HCT116 (cell line): Measurements from ENCODE around the gene NAV1. TPM values are rescaled to one million over a fixed set of nuclear protein-coding genes. Genes with fewer than 3 reads are reported as not detected.

Source experiments
- ATAC-seq: fragments of 200-7000 bp; cut with Tn5 transposase; 2 replicates; pipeline ENCODE4 v1.9.1; 2020; ENCODE audit warnings: mild to moderate bottlenecking, moderate library complexity
- BruUV-seq: library from RNA; stranded (reverse); fragments of 400-500 nt; replicated peaks from 2 replicates; lab custom pipeline; 2021; lab: Mats Ljungman, UMichigan
- CTCF ChIA-PET: fragments of 300-600 bp; sonication (Branson Sonifier 250); formaldehyde crosslinking; loops from one replicate; lab custom pipeline; 2021; ENCODE audit warnings: antibody characterized with exemption; lab: Charles Lee
- POLR2A ChIA-PET: fragments of 300-600, 350-600 bp; sonication (Branson Sonifier 250); formaldehyde crosslinking; loops from one replicate; lab custom pipeline; 2021; ENCODE audit warnings: antibody characterized with exemption; lab: Charles Lee
- RAD21 ChIA-PET, 2 experiments: fragments of 300-600 bp; sonication (Branson Sonifier 250); formaldehyde crosslinking; loops; one replicate each; lab custom pipeline; 2023; ENCODE audit warnings: low total read pairs in 2 of 2; ENCODE audit not compliant: uncharacterized antibody in 2 of 2, unreplicated experiment in 2 of 2, low non-redundant PET in 1 of 2; lab: Charles Lee
- DNase-seq: peaks from one replicate; pipeline ENCODE4 v3.0.0-alpha.2; 2010; ENCODE audit warnings: low read depth, low spot score
- H2AFZ ChIP-seq: fragments of 200-600 bp; shearing (Covaris generic), sonication (generic); 2 replicates; pipeline ENCODE4 v1.6.1; 2017; ENCODE audit warnings: low read depth, mixed run types, mixed read lengths, antibody characterized with exemption, low read length; ENCODE audit not compliant: poor library complexity, severe bottlenecking
- H3K27ac ChIP-seq: 2 replicates; pipeline ENCODE4 v1.5.1; 2012; ENCODE audit warnings: low read depth, low read length
- H3K27me3 ChIP-seq: fragments of 200-600 bp; sonication (generic); 2 replicates; pipeline ENCODE4 v1.6.1; 2016; ENCODE audit warnings: mixed run types, low read length, mixed read lengths; ENCODE audit not compliant: insufficient read depth
- H3K36me3 ChIP-seq, 2 experiments: fragments of 200-500 bp in 1 of 2; fragments of 200-600 bp in 1 of 2; sonication (Bioruptor generic) in 1 of 2; sonication (generic) in 1 of 2; 2 replicates each; pipeline versions ENCODE4 v1.5.1 to v1.6.1; 2014 to 2016; ENCODE audit warnings: low read length in 2 of 2, inconsistent platforms in 1 of 2, mixed read lengths in 1 of 2, mixed run types in 1 of 2; ENCODE audit not compliant: insufficient read depth in 2 of 2, control insufficient read depth in 1 of 2
- H3K4me1 ChIP-seq, 2 experiments: fragments of 200-600 bp in 1 of 2; sonication (generic) in 1 of 2; 2 replicates each; pipeline versions ENCODE4 v1.5.1 to v1.6.1; 2012 to 2017; ENCODE audit warnings: low read length in 2 of 2, inconsistent platforms in 1 of 2, mild to moderate bottlenecking in 1 of 2, mixed read lengths in 1 of 2, mixed run types in 1 of 2, moderate library complexity in 1 of 2; ENCODE audit not compliant: insufficient read depth in 2 of 2, control insufficient read depth in 1 of 2
- H3K4me2 ChIP-seq: fragments of 200-600 bp; sonication (generic); 2 replicates; pipeline ENCODE4 v1.6.1; 2017; ENCODE audit warnings: mixed run types, low read length, mixed read lengths
- H3K4me3 ChIP-seq, 2 experiments: fragments of 200-600 bp in 1 of 2; sonication (generic) in 1 of 2; replicated peaks in 1 of 2; 2 replicates each; pipeline ENCODE4 v1.5.1; 2011 to 2016; ENCODE audit warnings: low read length in 2 of 2, control low read depth in 1 of 2, low read depth in 1 of 2, mild to moderate bottlenecking in 1 of 2, mixed read lengths in 1 of 2, mixed run types in 1 of 2
- H3K79me2 ChIP-seq: fragments of 200-600 bp; sonication (generic); 2 replicates; pipeline ENCODE4 v1.6.1; 2017; ENCODE audit warnings: mild to moderate bottlenecking, mixed run types, low read length, moderate library complexity, mixed read lengths; ENCODE audit not compliant: insufficient read depth
- H3K9ac ChIP-seq: fragments of 200-600 bp; sonication (generic); 2 replicates; pipeline ENCODE4 v1.6.1; 2016; ENCODE audit warnings: low read length, mixed read lengths
- H3K9me2 ChIP-seq: fragments of 200-600 bp; sonication (generic), shearing (Covaris generic); 2 replicates; pipeline ENCODE4 v1.6.1; 2017; ENCODE audit warnings: mixed run types, mild to moderate bottlenecking, moderate library complexity; ENCODE audit not compliant: insufficient read depth
- H3K9me3 ChIP-seq, 2 experiments: fragments of 200-500 bp in 1 of 2; fragments of 200-600 bp in 1 of 2; sonication (Bioruptor generic) in 1 of 2; sonication (generic) in 1 of 2; 2 replicates each; pipeline ENCODE4 v1.6.1; 2014 to 2017; ENCODE audit warnings: low read length in 2 of 2, mixed read lengths in 2 of 2, inconsistent platforms in 1 of 2, low read depth in 1 of 2, mild to moderate bottlenecking in 1 of 2, mixed run types in 1 of 2, moderate library complexity in 1 of 2; ENCODE audit not compliant: control insufficient read depth in 1 of 2, insufficient read depth in 1 of 2
- H4K20me1 ChIP-seq: fragments of 200-600 bp; sonication (generic), shearing (Covaris generic); 2 replicates; pipeline ENCODE4 v1.6.1; 2017; ENCODE audit warnings: mixed run types, mild to moderate bottlenecking, moderate library complexity; ENCODE audit not compliant: insufficient read depth
- ELF1 ChIP-seq: IDR thresholded peaks from 2 replicates; pipeline ENCODE4 v1.6.1; 2012; ENCODE audit warnings: low read depth, borderline replicate concordance
- EZH2 ChIP-seq: fragments of 200-600 bp; sonication (generic); IDR thresholded peaks from 2 replicates; pipeline ENCODE4 v1.6.1; 2017; ENCODE audit warnings: antibody characterized with exemption, mixed run types
- POLR2A ChIP-seq: IDR thresholded peaks from 2 replicates; pipeline ENCODE4 v1.7.0; 2011; ENCODE audit warnings: borderline replicate concordance; ENCODE audit not compliant: insufficient read depth, insufficient read length; ENCODE audit errors: extremely low read depth
- SIN3A ChIP-seq: IDR thresholded peaks from 2 replicates; pipeline ENCODE4 v1.6.1; 2012; ENCODE audit warnings: low read depth
- SP1 ChIP-seq: IDR thresholded peaks from 2 replicates; pipeline ENCODE4 v1.6.1; 2012; ENCODE audit warnings: low read depth
- TCF7L2 ChIP-seq: IDR thresholded peaks from 2 replicates; pipeline ENCODE4 v1.7.0; 2011; ENCODE audit warnings: borderline replicate concordance, inconsistent platforms; ENCODE audit not compliant: insufficient read depth, insufficient read length; ENCODE audit errors: extremely low read depth
- YY1 ChIP-seq: IDR thresholded peaks from 2 replicates; pipeline ENCODE4 v1.6.1; 2011; ENCODE audit warnings: low read length, low read depth, moderate library complexity, mild to moderate bottlenecking; ENCODE audit not compliant: insufficient replicate concordance; ENCODE audit errors: extremely low read depth
- ZFX ChIP-seq: fragments of 450-650 bp; IDR thresholded peaks from 2 replicates; pipeline ENCODE4 v1.6.1; 2017
- ZNF274 ChIP-seq: fragments of 200-500 bp; sonication (Bioruptor generic); IDR thresholded peaks from 2 replicates; pipeline ENCODE4 v1.6.1; 2014; ENCODE audit warnings: mild to moderate bottlenecking, low read depth, low read length, inconsistent platforms
- intact Hi-C: fragments of 100-400 bp; cut with micrococcal nuclease; formaldehyde crosslinking; loops from 2 replicates; pipeline ENCODE4 v1.10.0; 2022
- total RNA-seq: library from RNA; stranded (reverse); gene quantifications from one replicate; pipeline ENCODE4 v1.2.1, GENCODE V29; 2021; ENCODE audit not compliant: unreplicated experiment
- TF ChIP-seq, protein P1 (sequence below), 3 experiments: fragments of 200-600 bp in 1 of 3; sonication (generic) in 1 of 3; IDR thresholded peaks in 2 of 3; conservative IDR thresholded peaks in 1 of 3; 2 replicates each; pipeline ENCODE4 v1.5.1; 2012 to 2017; ENCODE audit warnings: low read depth in 2 of 3, low read length in 2 of 3, antibody characterized with exemption in 1 of 3, borderline replicate concordance in 1 of 3, control low read depth in 1 of 3, mild to moderate bottlenecking in 1 of 3, mixed read lengths in 1 of 3, mixed run types in 1 of 3, moderate library complexity in 1 of 3; ENCODE audit not compliant: insufficient read depth in 1 of 3
- TF ChIP-seq, protein P2 (sequence below): IDR thresholded peaks from 2 replicates; pipeline ENCODE4 v1.6.1; 2012

Gene NAV1
- total RNA-seq, 1 experiment from 2014 or later: 22.8 TPM

DNA sequence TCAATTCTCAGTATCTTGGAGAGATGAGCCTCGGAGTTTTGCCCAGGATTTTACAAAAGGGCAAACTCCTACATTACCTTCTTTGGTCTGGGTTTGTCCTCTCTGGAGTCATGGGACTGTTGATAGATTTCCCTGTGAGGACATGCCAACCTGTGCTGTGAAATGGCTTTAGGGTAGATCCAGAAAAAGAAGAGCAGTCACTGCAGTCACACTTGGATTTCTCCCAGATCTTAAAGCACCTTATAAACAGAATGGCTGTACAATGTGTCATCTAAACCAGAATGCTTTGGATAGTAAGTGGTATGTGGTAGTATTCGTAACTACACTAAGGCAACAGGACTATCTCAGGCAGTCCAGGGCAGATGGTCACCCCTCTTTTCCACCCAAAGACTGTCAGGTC is 30.1 kb upstream of the NAV1 start:
- ChIA-PET CTCF (no interaction called here), RAD21 (no interaction called here), POLR2A (no interaction called here)
- Histone ChIP-seq H3K9ac (no peak overlapping the region), H3K27me3 (no peaks in the 10 kb centered on the region), H3K4me3 (no peak overlapping the region), H3K4me2 (no peak overlapping the region), H4K20me1 (no peaks in the 10 kb centered on the region), H3K27ac (no peak overlapping the region), H3K4me1 (peaks cover 13 to 35% of the 10 kb centered on the region in 2 experiments), H3K9me2 (no peaks in the 10 kb centered on the region), H3K9me3 (no peaks in the 10 kb centered on the region), H3K36me3 (no peaks in the 10 kb centered on the region), H3K79me2 (peaks cover 2% of the 10 kb centered on the region; the same call in 1 of the 2 replicates), H2AFZ (no peak overlapping the region)
- TF ChIP-seq ELF1: no peak
- TF ChIP-seq POLR2A: no peak
- TF ChIP-seq ZNF274: no peak
- BruUV-seq: no TSS peak
- ATAC-seq (no peak), DNase-seq (no peak)
- intact Hi-C loops: no loop called here

GRCh38 chr1:201509601-201510374 is 29.1 kb upstream of the NAV1 start:
- Histone ChIP-seq H3K4me2 (no peak overlapping the region), H3K9me2 (no peaks in the 10 kb centered on the region), H3K79me2 (no peaks in the 10 kb centered on the region; the same call in 1 of the 2 replicates), H3K4me1 (peaks cover 13 to 35% of the 10 kb centered on the region in 2 experiments), H3K27me3 (no peaks in the 10 kb centered on the region), H3K36me3 (no peaks in the 10 kb centered on the region), H2AFZ (no peak overlapping the region), H3K9ac (no peak overlapping the region), H4K20me1 (no peaks in the 10 kb centered on the region), H3K9me3 (no peaks in the 10 kb centered on the region), H3K27ac (no peak overlapping the region), H3K4me3 (no peak overlapping the region)
- TF ChIP-seq, protein P1, sequence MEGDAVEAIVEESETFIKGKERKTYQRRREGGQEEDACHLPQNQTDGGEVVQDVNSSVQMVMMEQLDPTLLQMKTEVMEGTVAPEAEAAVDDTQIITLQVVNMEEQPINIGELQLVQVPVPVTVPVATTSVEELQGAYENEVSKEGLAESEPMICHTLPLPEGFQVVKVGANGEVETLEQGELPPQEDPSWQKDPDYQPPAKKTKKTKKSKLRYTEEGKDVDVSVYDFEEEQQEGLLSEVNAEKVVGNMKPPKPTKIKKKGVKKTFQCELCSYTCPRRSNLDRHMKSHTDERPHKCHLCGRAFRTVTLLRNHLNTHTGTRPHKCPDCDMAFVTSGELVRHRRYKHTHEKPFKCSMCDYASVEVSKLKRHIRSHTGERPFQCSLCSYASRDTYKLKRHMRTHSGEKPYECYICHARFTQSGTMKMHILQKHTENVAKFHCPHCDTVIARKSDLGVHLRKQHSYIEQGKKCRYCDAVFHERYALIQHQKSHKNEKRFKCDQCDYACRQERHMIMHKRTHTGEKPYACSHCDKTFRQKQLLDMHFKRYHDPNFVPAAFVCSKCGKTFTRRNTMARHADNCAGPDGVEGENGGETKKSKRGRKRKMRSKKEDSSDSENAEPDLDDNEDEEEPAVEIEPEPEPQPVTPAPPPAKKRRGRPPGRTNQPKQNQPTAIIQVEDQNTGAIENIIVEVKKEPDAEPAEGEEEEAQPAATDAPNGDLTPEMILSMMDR (IDR thresholded peaks at IDR 0.05 in 2 of 3, conservative IDR thresholded peaks at IDR 0.05 in 1 of 3; ENCODE audit: borderline replicate concordance in 1 of 3, insufficient read depth in 1 of 3, low read depth in 2 of 3, low read length in 2 of 3): no peak
- no peak for TF ChIP-seq SIN3A
- no peak for TF ChIP-seq ZFX
- TF ChIP-seq ELF1: no peak
- TF ChIP-seq YY1: no peak
- no peak for TF ChIP-seq SP1
- no peak for TF ChIP-seq TCF7L2
- TF ChIP-seq EZH2: no peak
- TF ChIP-seq, protein P2, sequence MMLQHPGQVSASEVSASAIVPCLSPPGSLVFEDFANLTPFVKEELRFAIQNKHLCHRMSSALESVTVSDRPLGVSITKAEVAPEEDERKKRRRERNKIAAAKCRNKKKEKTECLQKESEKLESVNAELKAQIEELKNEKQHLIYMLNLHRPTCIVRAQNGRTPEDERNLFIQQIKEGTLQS: no peak
- DNase-seq: no peak
- ATAC-seq: no peak
- ChIA-PET RAD21 (no interaction called here), CTCF (interaction anchor here (1.1 to 8.8 kb wide), 2 partner anchors 28 to 62 kb away, joined by 4 to 194 read pairs; no protein-coding TSS in a partner anchor), POLR2A (no interaction called here)
- BruUV-seq: no TSS peak
- intact Hi-C loops: no loop called here
